ENCODE results near the gene PPIL6. TPM values are rescaled to one million over a fixed set of nuclear protein-coding genes. Genes with fewer than 3 reads are reported as not detected.

PPIL6 gene
- total RNA-seq, 1 experiment from 2014 or later, result 8.8 TPM

- Histone ChIP-seq H3K4me3 (peak within 1 kb of the TSS; percentile 75), H3K27me3 (no peaks in the 10 kb centered on the region), H3K36me3 (no peaks in the 10 kb centered on the region; the same call in 1 of the 2 replicates), H3K9me3 (no peaks in the 10 kb centered on the region)
- peak; percentile 73 for DNase-seq
Observed at GRCh38 chr6:109455437-109456110, 15.1 kb upstream of the PPIL6 start, which contains the start of gene MICAL1. MICAL1 (minus strand) TSS chr6:109455772; CDS start chr6:109454196, 1,576 bp downstream.

DNA sequence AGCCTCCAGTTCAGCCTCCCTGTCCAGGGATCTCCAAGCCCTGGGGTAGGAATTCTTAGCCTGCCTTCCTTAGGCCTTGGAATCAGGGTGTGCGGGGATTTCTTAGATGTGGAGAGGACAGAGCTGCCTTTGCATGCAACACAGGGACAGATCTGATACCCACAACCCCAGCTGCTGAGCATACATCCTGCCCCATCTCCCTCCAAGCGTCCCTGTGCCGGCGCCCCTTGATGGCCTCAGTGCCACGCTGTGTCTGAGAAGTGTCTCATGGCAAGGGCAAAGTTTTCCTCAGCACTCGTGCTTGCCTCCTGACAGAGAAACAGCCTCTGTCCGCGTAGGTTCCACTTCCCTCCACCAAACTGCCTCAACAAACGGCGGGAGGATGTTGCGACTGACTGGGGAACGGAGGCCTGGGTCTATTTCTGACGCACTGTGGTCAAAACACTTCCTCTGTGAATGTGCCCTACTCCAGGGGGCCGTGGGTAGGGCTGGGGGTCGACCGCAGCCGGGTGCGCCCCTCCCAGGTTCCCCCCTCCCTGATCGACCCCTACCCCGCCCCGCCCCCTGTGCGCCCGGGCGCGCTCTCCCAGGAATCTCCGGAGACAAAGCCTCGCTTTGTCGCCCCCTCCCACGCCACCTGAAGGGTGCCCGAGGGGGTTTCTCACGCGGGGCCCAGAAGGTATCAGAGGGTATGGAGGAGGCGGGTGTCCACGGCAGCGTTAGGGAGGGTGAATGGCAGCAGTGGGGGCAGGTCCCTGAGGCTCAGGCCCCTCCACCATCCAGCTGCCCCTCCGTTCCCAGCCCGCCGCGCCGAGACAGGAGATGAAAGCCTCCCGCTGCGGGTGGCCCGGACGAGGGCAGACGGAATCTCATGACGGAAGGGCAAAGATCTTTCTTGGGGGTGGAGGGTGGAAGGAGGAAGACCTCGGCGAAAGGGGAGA, 14.3 kb upstream of the PPIL6 start:
- no peaks in the 10 kb centered on the region for H3K9me3 ChIP-seq
- H3K4me3 ChIP-seq, result peak overlapping the region; percentile 75
- H3K36me3 ChIP-seq, result no peaks in the 10 kb centered on the region
- no peak for DNase-seq
- no peaks in the 10 kb centered on the region for H3K27me3 ChIP-seq

DNA sequence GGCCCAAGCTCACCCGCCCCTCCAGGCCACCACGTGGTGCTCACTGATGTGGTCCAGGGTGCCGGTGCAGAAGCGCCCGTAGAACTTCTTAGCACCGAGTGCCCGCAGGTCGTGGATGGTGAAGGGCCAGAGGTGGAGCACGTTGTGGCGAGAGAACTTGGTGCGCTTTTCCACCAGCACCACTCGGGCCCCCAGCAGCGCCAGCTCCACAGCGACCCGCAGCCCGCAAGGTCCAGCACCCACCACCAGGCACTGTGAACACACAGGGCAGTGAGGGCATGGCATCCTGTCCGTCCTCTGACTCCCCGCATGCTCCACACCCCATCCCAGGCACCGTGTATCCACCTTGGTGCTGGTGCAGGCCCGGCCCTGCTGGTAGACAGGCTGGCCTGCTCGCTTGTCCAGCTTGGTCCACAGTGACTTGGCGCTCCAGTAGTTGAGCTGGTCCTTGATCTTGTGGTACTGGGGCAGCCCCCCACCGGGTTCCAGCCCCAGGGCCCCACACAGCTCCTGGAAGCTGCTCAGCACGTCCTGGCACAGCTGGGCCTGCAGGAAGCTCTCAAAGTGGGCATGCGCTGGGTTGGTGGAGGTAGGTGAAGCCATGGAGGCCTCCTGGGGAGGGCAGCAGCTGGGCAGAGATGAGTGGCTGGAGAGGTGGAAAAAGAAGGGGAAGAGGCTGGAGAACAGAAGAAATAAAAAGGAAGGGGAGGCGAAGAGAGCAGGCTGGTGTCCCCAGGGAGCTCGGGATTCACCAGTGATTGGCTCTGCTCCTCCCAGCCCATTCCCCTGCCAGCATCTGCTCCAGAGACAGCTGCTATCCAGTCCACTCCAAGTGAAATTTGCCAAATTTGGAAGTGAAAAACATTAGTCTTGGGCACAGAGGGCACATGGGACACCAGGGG, 13.4 kb upstream of the PPIL6 start:
- H3K9me3 ChIP-seq, result no peaks in the 10 kb centered on the region
- no peak for DNase-seq
- H3K4me3 ChIP-seq, result no peak overlapping the region; the same call in 1 of the 2 replicates
- H3K36me3 ChIP-seq, result no peaks in the 10 kb centered on the region
- H3K27me3 ChIP-seq, result no peaks in the 10 kb centered on the region

DNA sequence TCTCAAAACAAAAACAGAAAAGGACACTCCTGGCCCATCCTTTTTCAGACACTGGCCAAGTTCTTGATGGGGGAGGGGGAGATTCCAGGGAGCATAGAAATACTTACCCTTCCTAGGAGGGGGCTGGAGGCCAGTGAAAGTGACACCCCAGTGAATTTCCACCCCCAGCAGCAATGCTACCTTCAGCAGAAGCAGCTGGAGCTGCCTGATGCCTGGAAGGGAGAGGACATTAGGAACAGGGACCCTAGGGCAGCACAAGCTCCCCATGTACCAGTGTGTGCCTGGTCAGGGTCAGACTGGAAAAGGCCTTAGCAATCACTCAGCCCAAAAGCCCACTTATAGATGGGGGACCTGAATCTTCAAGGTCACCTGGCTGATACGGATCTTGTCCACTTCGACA, 12.7 kb upstream of the PPIL6 start:
- H3K36me3 ChIP-seq, result no peaks in the 10 kb centered on the region
- DNase-seq, result no peak
- H3K4me3 ChIP-seq, result no peak overlapping the region
- H3K27me3 ChIP-seq, result no peaks in the 10 kb centered on the region
- H3K9me3 ChIP-seq, result no peaks in the 10 kb centered on the region

DNA sequence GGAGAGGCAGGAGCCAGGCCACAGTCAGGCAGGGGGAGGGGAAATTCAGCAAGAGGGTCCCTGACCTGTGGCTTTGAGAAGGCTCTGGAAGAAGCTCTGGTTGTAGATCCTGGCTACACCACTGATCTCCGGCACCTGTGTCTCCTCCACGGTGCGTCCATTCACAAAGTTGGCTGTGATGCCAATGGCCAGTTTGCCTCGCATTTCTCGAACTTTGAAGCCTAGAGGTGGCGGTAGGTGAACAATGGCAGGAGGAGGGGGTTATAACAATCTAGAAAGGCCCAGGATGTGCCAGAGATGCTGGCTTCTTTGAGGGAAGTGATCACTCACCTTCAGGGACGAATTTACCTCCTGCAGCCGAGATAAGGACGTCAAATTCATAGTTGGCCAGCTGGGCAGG, 11.8 kb upstream of the PPIL6 start:
- no peaks in the 10 kb centered on the region for H3K9me3 ChIP-seq
- H3K27me3 ChIP-seq, result no peaks in the 10 kb centered on the region
- H3K4me3 ChIP-seq, result no peak overlapping the region
- H3K36me3 ChIP-seq, result no peaks in the 10 kb centered on the region
- DNase-seq, result no peak

DNA sequence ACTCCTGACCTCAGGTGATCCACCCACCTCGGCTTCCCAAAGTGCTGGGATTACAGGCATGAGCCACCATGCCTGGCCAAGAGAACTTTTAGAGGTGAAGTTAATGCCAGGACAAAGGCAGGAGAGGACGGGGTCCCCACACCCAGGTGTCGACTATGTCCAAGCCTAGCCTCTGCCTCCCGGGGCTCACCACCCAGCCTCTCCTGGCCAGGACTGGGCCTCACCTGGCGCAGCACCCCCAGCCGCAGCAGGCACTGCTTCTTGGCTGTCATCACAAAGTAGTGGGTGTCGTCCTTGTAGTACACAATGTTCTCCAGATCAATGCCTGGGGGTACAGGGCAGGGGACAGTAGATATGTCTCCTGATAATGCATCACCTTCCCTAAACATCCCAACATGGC, 10.9 kb upstream of the PPIL6 start:
- no peaks in the 10 kb centered on the region for H3K9me3 ChIP-seq
- H3K4me3 ChIP-seq, result no peak overlapping the region
- H3K27me3 ChIP-seq, result no peaks in the 10 kb centered on the region
- DNase-seq, result no peak
- H3K36me3 ChIP-seq, result no peaks in the 10 kb centered on the region

DNA sequence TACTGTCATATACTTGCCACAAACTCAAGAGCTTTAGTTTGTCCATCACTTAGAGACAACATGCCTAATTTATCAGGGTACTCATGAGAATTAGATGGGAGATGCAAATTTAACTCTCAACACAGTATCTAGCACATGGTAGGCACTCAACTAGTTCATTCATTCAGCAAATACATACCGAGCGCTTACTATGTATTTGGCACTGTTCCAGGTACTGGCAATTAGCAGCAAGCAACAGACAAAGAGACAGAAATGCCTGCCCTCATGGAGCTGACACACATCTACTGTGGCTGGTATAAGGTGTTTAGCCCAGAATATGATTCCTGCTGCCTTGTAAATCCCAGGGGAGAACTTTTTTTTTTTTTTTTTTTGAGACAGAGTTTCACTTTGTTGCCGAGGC, 10.4 kb upstream of the PPIL6 start:
- no peaks in the 10 kb centered on the region for H3K27me3 ChIP-seq
- no peak overlapping the region for H3K4me3 ChIP-seq
- no peaks in the 10 kb centered on the region for H3K9me3 ChIP-seq
- DNase-seq, result no peak
- H3K36me3 ChIP-seq, result no peaks in the 10 kb centered on the region

- no peak for DNase-seq
- Histone ChIP-seq H3K9me3 (no peaks in the 10 kb centered on the region), H3K27me3 (no peaks in the 10 kb centered on the region), H3K4me3 (no peak overlapping the region), H3K36me3 (peaks cover 3% of the 10 kb centered on the region; the same call in 1 of the 2 replicates)
Observed at GRCh38 chr6:109449795-109450673, 9.6 kb upstream of the PPIL6 start.

DNA sequence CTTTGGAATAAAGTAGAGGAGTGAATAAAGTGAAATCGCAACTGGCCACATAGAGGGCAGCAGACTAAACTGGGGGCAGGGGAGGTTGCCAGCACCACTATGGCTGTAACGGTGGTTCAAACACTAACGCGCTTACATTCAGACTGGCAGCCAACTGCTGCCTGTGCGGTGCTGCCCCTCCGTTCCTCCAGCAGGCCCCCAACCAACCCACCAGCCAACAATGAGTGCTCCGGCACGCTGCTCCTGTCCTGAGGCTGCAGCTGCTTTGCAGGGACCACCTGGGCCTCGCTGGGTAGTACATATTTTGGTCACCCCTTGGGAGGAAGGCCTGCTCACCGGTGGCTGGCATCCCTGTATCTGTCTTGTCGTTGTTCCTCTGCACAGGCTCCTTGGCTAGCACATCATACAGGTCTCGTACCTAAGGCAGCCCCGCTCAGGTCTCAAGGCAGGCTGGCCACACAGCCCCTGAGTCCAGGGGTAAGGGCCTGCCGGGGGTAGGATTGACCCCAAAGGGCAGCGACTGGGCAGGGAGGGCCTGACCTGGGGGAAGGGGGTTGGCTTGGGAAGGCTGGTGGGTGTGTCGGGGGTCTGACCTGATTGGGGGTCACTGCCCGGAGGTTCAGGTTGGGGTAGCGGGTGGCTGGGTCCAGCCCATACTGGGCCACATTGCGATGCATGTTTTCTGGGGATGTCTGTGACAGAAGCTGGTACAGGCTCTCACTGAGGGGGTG, 8.8 kb upstream of the PPIL6 start:
- Histone ChIP-seq H3K36me3 (peaks cover 8% of the 10 kb centered on the region), H3K27me3 (no peaks in the 10 kb centered on the region), H3K9me3 (no peaks in the 10 kb centered on the region), H3K4me3 (no peak overlapping the region)
- no peak for DNase-seq

- Histone ChIP-seq H3K4me3 (no peak overlapping the region), H3K27me3 (no peaks in the 10 kb centered on the region), H3K36me3 (peaks cover 8% of the 10 kb centered on the region), H3K9me3 (no peaks in the 10 kb centered on the region)
- DNase-seq, result no peak
Observed at GRCh38 chr6:109448615-109449014, 8.2 kb upstream of the PPIL6 start.

DNA sequence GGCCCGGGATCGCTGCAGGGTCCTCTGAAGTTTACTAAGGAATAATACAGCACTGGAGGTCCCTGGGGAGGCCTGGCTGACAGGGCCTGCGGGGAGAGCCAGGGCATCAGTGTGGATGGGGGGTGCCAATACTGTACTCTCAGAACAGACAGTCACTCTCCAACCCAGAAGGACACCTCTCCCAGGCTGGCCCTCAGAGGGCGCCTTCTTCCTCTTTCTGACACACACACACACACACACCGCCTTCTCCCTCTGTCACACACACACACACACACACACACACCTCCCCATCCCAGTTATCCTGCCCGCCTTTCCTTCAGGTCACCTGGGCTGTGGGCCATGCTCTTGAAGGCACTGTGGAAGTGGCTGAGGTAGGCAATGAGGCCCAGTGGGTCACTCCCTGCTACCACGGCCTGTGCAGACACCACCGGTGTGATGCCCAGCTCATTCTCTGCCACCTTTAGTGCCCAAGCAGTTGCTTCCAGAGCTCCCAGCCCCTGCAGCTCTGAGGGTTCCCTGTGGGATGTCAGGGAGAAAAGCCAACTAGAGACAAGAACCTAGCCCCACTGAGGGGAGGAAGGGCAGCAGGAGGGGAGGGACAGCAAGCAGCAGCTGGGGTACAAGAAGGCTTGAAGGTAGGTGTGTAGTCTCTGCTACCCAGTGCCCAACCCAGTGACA, 7.6 kb upstream of the PPIL6 start:
- H3K36me3 ChIP-seq, result peaks cover 8% of the 10 kb centered on the region
- no peak for DNase-seq

GRCh38 chr6:109447087-109447486, 6.7 kb upstream of the PPIL6 start:
- peaks cover 8% of the 10 kb centered on the region for H3K36me3 ChIP-seq
- no peak overlapping the region for H3K4me3 ChIP-seq
- H3K27me3 ChIP-seq, result no peaks in the 10 kb centered on the region
- no peak for DNase-seq
- no peaks in the 10 kb centered on the region for H3K9me3 ChIP-seq

More for the DNA sequence above, 7.6 kb upstream of the PPIL6 start:
- Histone ChIP-seq H3K27me3 (no peaks in the 10 kb centered on the region), H3K9me3 (no peaks in the 10 kb centered on the region), H3K4me3 (no peak overlapping the region)

DNA sequence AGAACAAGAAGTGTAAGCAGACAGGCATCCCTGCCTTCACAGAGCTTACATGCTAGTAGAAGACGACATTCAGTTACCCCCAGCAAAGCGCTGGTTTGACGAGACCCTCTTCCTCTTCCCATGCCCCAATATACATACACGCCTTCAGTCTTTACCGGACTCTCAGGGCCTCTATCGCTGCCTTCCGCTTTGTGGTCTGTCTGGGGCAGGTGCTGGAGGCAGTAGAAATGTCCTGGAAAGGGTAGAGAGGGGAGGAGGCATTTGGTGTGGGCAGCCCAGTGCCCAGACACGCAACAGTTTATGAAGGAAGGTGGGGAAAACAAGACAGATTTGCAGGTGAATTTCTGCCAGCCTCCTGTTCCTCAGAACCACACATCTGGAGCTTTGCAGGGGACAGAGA, 6.1 kb upstream of the PPIL6 start:
- DNase-seq, result no peak
- H3K27me3 ChIP-seq, result no peaks in the 10 kb centered on the region
- peaks cover 8% of the 10 kb centered on the region for H3K36me3 ChIP-seq

GRCh38 chr6:109446072-109446471, 5.6 kb upstream of the PPIL6 start:
- Histone ChIP-seq H3K9me3 (no peaks in the 10 kb centered on the region), H3K36me3 (peaks cover 8% of the 10 kb centered on the region), H3K27me3 (no peaks in the 10 kb centered on the region), H3K4me3 (no peak overlapping the region)
- no peak for DNase-seq

More for the DNA sequence above, 6.1 kb upstream of the PPIL6 start:
- Histone ChIP-seq H3K9me3 (no peaks in the 10 kb centered on the region), H3K4me3 (no peak overlapping the region)

- no peaks in the 10 kb centered on the region for H3K27me3 ChIP-seq
- peaks cover 8% of the 10 kb centered on the region for H3K36me3 ChIP-seq
- DNase-seq, result no peak
- H3K9me3 ChIP-seq, result no peaks in the 10 kb centered on the region
- no peak overlapping the region for H3K4me3 ChIP-seq
Observed at GRCh38 chr6:109445382-109445781, 5.0 kb upstream of the PPIL6 start.
